Activated CD4-positive, alpha-beta T cell treated with anti-CD3 and anti-CD28 coated beads for 36 hours (primary cell): Measurements from ENCODE around the gene SUV39H1. TPM values are rescaled to one million over a fixed set of nuclear protein-coding genes. Genes with fewer than 3 reads are reported as not detected.

Experiments used
- ATAC-seq: fragments of 200-7000 bp; cut with Tn5 transposase; one replicate; pipeline ENCODE4 v1.10.0; 2021; ENCODE audit warnings: mild to moderate bottlenecking, moderate library complexity
- CTCF ChIA-PET: fragments of 350-600 bp; sonication (Branson Sonifier 250); formaldehyde crosslinking; loops from one replicate; lab custom pipeline; 2021; ENCODE audit warnings: antibody characterized with exemption; lab: Charles Lee
- POLR2A ChIA-PET: fragments of 350-600 bp; sonication (Branson Sonifier 250); formaldehyde crosslinking; loops from one replicate; lab custom pipeline; 2021; ENCODE audit warnings: antibody characterized with exemption, inconsistent platforms; lab: Charles Lee
- DNase-seq: peaks from one replicate; pipeline ENCODE4 v3.0.0-alpha.2; 2020
- H3K27ac Mint-ChIP-seq: one replicate; pipeline ENCODE4 v1.8.0; 2021; ENCODE audit warnings: mixed read lengths
- H3K27me3 Mint-ChIP-seq: one replicate; pipeline ENCODE4 v1.8.0; 2021; ENCODE audit warnings: mixed read lengths
- H3K36me3 Mint-ChIP-seq: one replicate; pipeline ENCODE4 v1.8.0; 2021; ENCODE audit warnings: low read depth, mixed read lengths
- H3K4me1 Mint-ChIP-seq: one replicate; pipeline ENCODE4 v1.8.0; 2021; ENCODE audit warnings: mixed read lengths
- H3K4me3 Mint-ChIP-seq: one replicate; pipeline ENCODE4 v1.8.0; 2021; ENCODE audit warnings: mild to moderate bottlenecking, moderate library complexity, mixed read lengths
- H3K9me3 Mint-ChIP-seq: one replicate; pipeline ENCODE4 v1.8.0; 2021; ENCODE audit warnings: low read depth, mixed read lengths
- intact Hi-C, 2 experiments: fragments of 100-400 bp; cut with DNase I in 1 of 2; cut with micrococcal nuclease in 1 of 2; formaldehyde crosslinking; loops; one replicate each; pipeline versions ENCODE4 v1.14.2 to v1.15.1; 2022 to 2024; cut with DNase I, micrococcal nuclease
- total RNA-seq, 2 experiments: library from RNA; stranded (reverse); gene quantifications; one replicate each; pipeline ENCODE4 v1.2.3, GENCODE V29; 2021

The SUV39H1 gene
- total RNA-seq, 2 experiments from 2014 or later: 30.8 to 31.7 TPM

DNA sequence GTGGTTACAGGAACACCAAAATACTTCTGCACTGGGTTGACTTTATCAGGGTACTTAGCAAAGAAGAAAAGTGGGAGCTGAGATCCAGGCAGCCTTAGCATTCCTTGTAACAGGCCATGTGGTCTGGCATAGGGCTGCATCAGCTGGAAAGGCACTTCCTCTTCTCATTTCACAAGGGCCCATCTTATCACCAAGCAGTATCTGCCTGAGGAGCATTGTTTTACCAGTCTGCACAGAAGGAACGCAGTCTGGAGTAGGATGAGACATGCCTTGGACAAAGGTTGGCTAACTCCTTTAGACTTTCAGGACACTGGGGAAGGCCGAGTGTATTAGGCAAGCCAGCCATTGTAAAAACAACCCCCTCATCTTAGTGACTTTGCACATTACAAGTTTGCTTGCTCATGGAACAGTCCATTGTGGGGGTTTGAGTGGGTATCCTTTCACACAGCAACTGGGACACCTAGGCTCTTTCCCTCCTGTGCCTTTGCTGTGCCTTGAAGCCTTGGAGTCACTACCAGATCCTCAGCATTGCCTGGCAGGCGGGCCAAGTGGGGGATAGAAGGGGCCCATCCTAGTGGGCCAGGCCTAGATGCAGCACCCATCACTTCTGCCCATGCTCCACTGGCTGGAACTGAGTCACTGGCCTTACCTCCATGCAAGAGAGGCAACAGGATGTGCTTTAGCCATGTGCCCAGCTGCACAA is 4.6 kb downstream of the SUV39H1 start:
- DNase-seq: no peak
- CTCF ChIA-PET: no interaction called here
- no peak for ATAC-seq
- H3K9me3 Mint-ChIP-seq: no peaks in the 10 kb centered on the region
- H3K4me3 Mint-ChIP-seq: no peak overlapping the region
- H3K36me3 Mint-ChIP-seq: peaks cover 39% of the 10 kb centered on the region
- intact Hi-C loops: no loop called here
- POLR2A ChIA-PET: no interaction called here
- H3K27me3 Mint-ChIP-seq: no peaks in the 10 kb centered on the region
- H3K4me1 Mint-ChIP-seq: peaks cover 14% of the 10 kb centered on the region
- no peak overlapping the region for H3K27ac Mint-ChIP-seq

DNA sequence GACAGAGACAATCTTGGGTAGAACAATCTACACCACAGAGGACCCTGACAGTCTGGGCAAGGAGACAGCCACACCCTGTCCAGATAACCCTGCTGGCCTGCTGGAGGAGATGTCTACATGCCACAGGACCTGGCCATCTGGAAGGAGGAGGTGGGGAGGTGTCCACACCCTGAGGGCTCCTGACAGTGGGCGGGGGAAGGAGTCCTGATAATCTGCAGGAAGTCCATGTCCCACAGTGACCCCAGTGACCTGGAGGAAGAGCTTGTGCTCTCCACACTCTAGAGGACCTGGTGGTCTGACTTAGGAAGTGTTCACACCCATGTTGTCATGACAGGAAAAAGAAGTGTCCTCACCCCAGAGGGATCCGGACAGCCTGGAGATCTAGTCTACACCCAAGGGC is 5.5 kb downstream of the SUV39H1 start:
- ATAC-seq (no peak), DNase-seq (no peak)
- intact Hi-C loops: no loop called here
- Mint-ChIP-seq H3K36me3 (peaks cover 42% of the 10 kb centered on the region), H3K4me3 (no peak overlapping the region), H3K27ac (no peak overlapping the region), H3K9me3 (no peaks in the 10 kb centered on the region), H3K4me1 (peaks cover 13% of the 10 kb centered on the region), H3K27me3 (no peaks in the 10 kb centered on the region)
- POLR2A ChIA-PET: interaction anchor here (0.8 kb wide), 1 partner anchor 29 kb away, joined by 6 read pairs; no protein-coding TSS in a partner anchor
- CTCF ChIA-PET: no interaction called here

DNA sequence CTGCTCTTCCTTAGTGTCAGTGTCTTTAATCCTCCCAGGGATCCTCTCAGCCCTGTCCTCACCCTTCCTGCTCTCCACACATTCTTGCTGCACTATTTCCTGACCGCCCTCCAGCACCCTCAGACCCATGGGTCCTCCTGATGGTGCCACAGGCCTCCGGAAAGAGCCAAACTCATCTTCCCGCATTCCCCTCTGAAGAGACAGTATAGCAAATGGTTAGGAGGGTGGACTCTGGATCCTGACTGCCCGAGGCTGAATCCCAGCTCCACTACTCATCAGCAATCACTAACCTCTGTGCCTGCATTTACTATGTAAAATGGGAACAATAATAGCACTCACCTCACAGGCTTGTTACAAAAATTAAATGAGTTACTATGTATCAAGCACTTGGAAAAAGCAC is 6.2 kb downstream of the SUV39H1 start:
- no peak overlapping the region for H3K27ac Mint-ChIP-seq
- H3K4me3 Mint-ChIP-seq: no peak overlapping the region
- ChIA-PET POLR2A (interaction anchor here (0.6 to 0.8 kb wide), 2 partner anchors 10 to 28 kb away, joined by 3 to 6 read pairs; no protein-coding TSS in a partner anchor), CTCF (no interaction called here)
- intact Hi-C loops: no loop called here
- H3K4me1 Mint-ChIP-seq: peaks cover 8% of the 10 kb centered on the region
- H3K27me3 Mint-ChIP-seq: no peaks in the 10 kb centered on the region
- no peak for ATAC-seq
- H3K36me3 Mint-ChIP-seq: peaks cover 39% of the 10 kb centered on the region
- no peak for DNase-seq
- no peaks in the 10 kb centered on the region for H3K9me3 Mint-ChIP-seq

DNA sequence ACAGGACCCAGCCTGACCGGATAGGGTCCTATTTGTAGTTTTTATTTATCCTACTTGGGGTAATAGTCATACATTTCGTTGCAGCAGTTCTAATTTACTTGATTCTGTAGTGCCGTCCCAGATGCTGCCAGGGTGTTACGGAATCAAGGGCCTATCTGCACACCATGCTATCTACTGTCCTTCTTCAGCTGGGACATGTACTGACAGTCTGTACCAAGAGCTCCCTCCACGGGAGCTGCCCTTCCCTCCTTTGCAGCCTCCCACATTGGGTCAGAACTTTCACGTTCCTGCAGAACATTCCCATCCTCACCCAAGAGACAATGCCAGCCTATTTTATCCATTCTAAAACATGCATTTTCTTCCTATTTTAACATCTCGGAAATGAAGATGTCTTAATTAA is 6.7 kb downstream of the SUV39H1 start:
- H3K36me3 Mint-ChIP-seq: peaks cover 38% of the 10 kb centered on the region
- CTCF ChIA-PET: no interaction called here
- H3K4me3 Mint-ChIP-seq: no peak overlapping the region
- intact Hi-C loops: no loop called here
- no peak for DNase-seq
- ATAC-seq: no peak
- no peaks in the 10 kb centered on the region for H3K9me3 Mint-ChIP-seq
- no peaks in the 10 kb centered on the region for H3K27me3 Mint-ChIP-seq
- POLR2A ChIA-PET: interaction anchor here (0.6 kb wide), 1 partner anchor 10 kb away, joined by 3 read pairs; no protein-coding TSS in a partner anchor
- peaks cover 7% of the 10 kb centered on the region for H3K4me1 Mint-ChIP-seq
- no peak overlapping the region for H3K27ac Mint-ChIP-seq

DNA sequence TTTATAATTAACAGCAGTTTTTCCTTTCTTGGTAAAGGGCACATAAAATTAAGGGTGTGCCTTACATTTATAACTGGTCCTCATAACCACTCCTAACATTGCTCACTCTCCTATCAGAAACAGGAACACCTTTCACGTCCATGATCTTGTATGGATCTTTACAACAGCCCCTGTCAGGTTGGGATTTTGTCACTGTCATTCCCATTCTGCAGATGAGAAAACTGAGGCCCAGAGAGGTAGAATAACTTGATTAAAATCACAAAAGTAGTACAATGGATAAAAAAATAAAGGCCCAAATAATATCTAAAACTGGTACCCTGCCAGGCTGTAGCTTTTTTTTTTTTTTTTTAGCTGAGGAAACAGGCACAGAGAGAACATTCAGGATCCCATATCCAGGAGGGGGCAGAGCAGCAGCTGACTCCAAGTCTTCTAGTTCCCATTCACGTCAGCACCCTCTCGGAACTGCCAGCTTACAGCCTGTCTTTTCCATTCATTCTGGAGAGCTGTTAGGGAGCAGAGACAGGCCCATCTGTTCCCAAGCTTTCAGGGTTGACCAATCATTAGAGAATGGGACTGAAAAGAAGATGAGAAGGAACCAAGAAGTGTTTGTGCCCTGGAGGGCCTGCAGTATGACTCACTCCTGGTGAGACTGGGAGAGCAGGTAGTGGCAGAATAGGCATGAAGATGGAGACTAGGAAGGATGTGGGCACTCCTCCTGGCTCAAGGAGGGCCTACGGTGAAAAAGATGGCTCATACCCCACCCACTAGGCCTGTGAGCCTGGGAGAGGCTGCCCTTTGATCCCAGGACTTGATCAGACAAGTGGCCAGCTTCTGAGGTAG is 7.3 kb downstream of the SUV39H1 start:
- H3K36me3 Mint-ChIP-seq: peaks cover 40% of the 10 kb centered on the region
- DNase-seq: no peak
- CTCF ChIA-PET: no interaction called here
- POLR2A ChIA-PET: no interaction called here
- peaks cover 7% of the 10 kb centered on the region for H3K4me1 Mint-ChIP-seq
- no peaks in the 10 kb centered on the region for H3K27me3 Mint-ChIP-seq
- intact Hi-C loops: no loop called here
- no peaks in the 10 kb centered on the region for H3K9me3 Mint-ChIP-seq
- no peak overlapping the region for H3K27ac Mint-ChIP-seq
- no peak overlapping the region for H3K4me3 Mint-ChIP-seq
- no peak for ATAC-seq

DNA sequence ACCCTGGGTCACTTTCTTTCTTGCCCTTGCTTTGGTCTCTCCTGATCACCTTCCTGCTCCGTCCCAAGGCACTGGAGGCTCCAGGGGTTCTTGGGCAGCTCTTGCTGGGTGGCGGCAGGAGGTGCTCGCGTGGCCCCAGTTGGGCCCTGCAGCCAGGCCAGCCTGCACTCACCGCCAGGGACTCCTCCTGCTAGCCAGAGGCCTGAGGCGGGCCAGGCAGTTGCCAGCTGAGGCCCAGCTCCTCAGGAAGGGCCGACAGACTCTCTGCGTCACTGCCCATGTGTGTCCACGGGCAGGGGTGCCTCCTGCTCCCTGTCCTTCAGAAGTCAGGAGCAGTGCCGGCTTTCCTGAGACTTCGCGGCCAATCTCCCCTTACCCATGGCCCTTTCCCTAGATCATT is 9.3 kb downstream of the SUV39H1 start:
- Mint-ChIP-seq H3K27me3 (no peaks in the 10 kb centered on the region), H3K4me3 (no peak overlapping the region), H3K9me3 (no peaks in the 10 kb centered on the region), H3K4me1 (peaks cover 11% of the 10 kb centered on the region), H3K36me3 (peaks cover 29% of the 10 kb centered on the region), H3K27ac (no peak overlapping the region)
- POLR2A ChIA-PET: no interaction called here
- intact Hi-C loops: no loop called here
- DNase-seq: no peak
- CTCF ChIA-PET: no interaction called here
- no peak for ATAC-seq

DNA sequence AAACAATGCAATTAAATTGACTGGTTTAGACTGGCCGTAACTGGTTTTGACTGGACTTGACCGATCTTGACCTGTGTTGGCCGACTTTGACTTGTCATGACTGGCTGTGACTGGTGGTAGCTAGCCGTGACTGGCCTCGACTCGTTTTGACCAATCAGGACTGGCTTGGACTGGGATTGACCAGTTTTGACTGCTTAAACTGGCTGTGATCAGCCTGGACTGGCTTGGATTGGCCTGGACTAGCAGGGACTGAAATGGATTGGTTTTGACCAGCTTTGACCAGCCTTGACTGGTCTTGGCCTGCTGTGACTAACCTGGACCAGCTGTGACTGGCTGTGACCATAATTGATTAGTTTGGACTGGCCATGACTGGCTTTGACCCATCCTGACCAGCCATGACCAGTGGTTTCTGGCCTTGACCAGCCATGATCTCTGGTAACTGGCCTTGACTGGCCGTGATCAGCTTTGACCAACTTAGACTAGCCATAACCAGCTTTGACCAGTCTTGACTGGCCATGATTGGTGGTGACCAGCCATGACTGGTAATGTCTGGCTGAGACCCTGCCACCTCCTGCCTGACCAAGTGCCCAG is 13.1 kb downstream of the SUV39H1 start:
- ATAC-seq: no peak
- no peak for DNase-seq
- ChIA-PET CTCF (no interaction called here), POLR2A (interaction anchor here (0.5 kb wide), 1 partner anchor 46 kb away, joined by 4 read pairs; no protein-coding TSS in a partner anchor)
- Mint-ChIP-seq H3K36me3 (peaks cover 16% of the 10 kb centered on the region), H3K4me1 (peaks cover 44% of the 10 kb centered on the region), H3K4me3 (no peak overlapping the region), H3K9me3 (no peaks in the 10 kb centered on the region), H3K27ac (no peak overlapping the region), H3K27me3 (no peaks in the 10 kb centered on the region)
- intact Hi-C loops: loop anchor here in 1 of 2 experiments (5.0 kb wide), 1 partner anchor 228 kb away; no protein-coding TSS in a partner anchor

DNA sequence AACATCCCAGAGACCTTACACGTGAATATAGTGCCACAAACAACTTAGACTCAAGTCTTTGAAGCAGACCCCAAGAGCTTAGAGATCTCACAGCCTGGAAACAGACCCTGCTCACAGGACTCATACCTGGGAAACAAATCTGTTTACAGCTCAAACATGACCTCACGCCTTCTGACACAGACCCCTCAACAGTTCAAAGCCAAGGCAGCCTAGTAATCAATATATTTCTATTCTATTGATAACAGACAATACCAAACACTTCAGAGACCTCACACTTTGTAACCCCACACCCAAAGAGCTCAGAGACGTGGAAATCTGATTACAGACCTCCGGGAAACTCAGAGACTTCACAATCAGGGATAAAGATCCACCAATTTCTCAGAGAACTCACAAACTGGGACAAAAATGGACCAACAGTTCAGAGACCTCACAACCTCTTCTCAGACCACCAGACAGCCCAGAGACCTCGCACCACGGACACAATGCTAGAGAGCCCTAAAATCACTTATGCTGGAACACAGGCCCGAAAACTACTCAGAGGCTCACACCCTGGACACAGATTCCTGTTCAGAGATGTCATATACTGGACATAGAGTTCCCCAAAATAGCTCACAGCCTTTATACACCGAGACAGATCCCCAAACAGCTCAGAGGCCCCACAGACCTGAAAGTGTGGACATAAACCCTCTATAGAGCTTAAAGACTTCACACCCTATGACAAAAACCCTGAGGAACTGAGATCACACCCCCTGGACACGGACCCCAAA is 14.8 kb downstream of the SUV39H1 start:
- POLR2A ChIA-PET: no interaction called here
- H3K27ac Mint-ChIP-seq: peak overlapping the region; percentile 86
- DNase-seq (no peak), ATAC-seq (no peak)
- H3K36me3 Mint-ChIP-seq: peaks cover 10% of the 10 kb centered on the region
- H3K4me1 Mint-ChIP-seq: peaks cover 61% of the 10 kb centered on the region
- intact Hi-C loops: loop anchor here in 1 of 2 experiments (5.0 kb wide), 1 partner anchor 226 kb away; no protein-coding TSS in a partner anchor
- H3K27me3 Mint-ChIP-seq: no peaks in the 10 kb centered on the region
- no peak overlapping the region for H3K4me3 Mint-ChIP-seq
- CTCF ChIA-PET: no interaction called here
- no peaks in the 10 kb centered on the region for H3K9me3 Mint-ChIP-seq

DNA sequence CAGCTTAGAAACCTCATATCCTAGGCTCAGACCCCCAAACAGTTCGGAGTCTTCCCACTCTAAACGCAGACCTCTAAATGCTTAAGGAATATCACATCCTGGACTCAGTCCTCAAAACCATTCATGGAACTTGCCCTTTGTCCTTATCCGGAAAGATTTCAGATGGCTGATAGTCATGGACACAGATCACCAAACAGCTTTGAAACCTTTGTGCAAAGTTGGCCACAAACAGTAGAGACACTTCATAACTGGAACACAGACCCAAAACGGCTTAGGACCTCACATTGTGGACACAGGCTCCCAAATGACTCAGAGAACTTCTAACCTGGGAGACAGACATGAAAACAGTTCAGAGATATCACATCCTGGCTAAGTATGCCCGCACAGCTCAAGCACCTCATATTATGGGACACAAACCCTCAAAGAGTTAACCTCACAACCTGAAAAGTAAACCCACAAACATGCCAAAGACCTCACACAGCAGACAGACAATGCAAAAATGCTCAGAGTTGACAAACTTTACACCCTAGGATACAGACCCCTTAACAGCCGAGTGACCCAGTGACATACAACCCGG is 15.5 kb downstream of the SUV39H1 start:
- Mint-ChIP-seq H3K4me1 (peaks cover 66% of the 10 kb centered on the region), H3K27ac (peak overlapping the region; percentile 86), H3K4me3 (peak overlapping the region; percentile 38), H3K27me3 (no peaks in the 10 kb centered on the region), H3K9me3 (no peaks in the 10 kb centered on the region), H3K36me3 (peaks cover 9% of the 10 kb centered on the region)
- ChIA-PET POLR2A (no interaction called here), CTCF (no interaction called here)
- intact Hi-C loops: loop anchor here (2.0 to 5.0 kb wide), 3 partner anchors 15 to 225 kb away; partner anchors contain the start of gene SUV39H1 (in 1 of the 2)
- no peak for DNase-seq
- ATAC-seq: no peak

DNA sequence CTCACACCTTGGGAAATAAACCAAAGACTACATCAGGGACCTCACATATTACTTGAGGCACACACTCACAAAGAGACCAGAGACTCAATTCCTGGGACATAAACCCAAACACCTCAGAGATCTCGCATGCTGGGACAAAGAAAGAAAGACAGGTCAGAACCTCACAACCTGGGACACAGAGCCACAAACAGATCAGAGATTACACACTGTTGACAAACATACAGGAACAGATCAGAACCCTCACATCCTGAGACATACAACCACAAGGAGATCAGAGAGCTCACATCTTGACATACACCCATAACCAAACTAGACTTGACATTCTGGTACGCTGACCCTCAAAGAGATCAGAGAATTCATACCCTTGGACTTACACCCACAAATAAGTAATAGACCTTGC is 17.3 kb downstream of the SUV39H1 start:
- intact Hi-C loops: loop anchor here (1.0 to 5.0 kb wide), 4 partner anchors 17 to 223 kb away; partner anchors contain the start of gene SUV39H1 (in 1 of the 2)
- H3K27ac Mint-ChIP-seq: peak overlapping the region; percentile 86
- H3K4me3 Mint-ChIP-seq: peak overlapping the region; percentile 7
- ChIA-PET POLR2A (interaction anchor here (1.0 kb wide), 1 partner anchor 62 kb away, joined by 3 read pairs; no protein-coding TSS in a partner anchor), CTCF (interaction anchor here (0.8 kb wide), 1 partner anchor 37 kb away, joined by 3 read pairs; no protein-coding TSS in a partner anchor)
- H3K36me3 Mint-ChIP-seq: peaks cover 2% of the 10 kb centered on the region
- peaks cover 74% of the 10 kb centered on the region for H3K4me1 Mint-ChIP-seq
- ATAC-seq (peak; percentile 37), DNase-seq (no peak)
- no peaks in the 10 kb centered on the region for H3K9me3 Mint-ChIP-seq
- no peaks in the 10 kb centered on the region for H3K27me3 Mint-ChIP-seq
